GOT3 (cell line): Measurements from ENCODE around the gene PSD4.

Source experiments
- DNase-seq: peaks from one replicate; lab custom pipeline; 2025; ENCODE audit warnings: mixed read lengths; lab: John Stamatoyannopoulos, UW

PSD4 gene

GRCh38 chr2:113142290-113142689 lies 31.5 kb upstream of the PSD4 start:
- no peak for DNase-seq

- DNase-seq: no peak
These were observed 29.5 kb upstream of the PSD4 start for GRCh38 chr2:113144259-113144658.

GRCh38 chr2:113148606-113149552 lies 24.9 kb upstream of the PSD4 start:
- no peak for DNase-seq

GRCh38 chr2:113149553-113150257 lies 24.1 kb upstream of the PSD4 start:
- DNase-seq: no peak

GRCh38 chr2:113150258-113150601 lies 23.5 kb upstream of the PSD4 start:
- DNase-seq: no peak

GRCh38 chr2:113155331-113155730 lies 18.4 kb upstream of the PSD4 start:
- no peak for DNase-seq

GRCh38 chr2:113156278-113157117 lies 17.3 kb upstream of the PSD4 start:
- no peak for DNase-seq

GRCh38 chr2:113157118-113157896 lies 16.5 kb upstream of the PSD4 start:
- DNase-seq: no peak

- DNase-seq: no peak
These were observed 15.6 kb upstream of the PSD4 start for GRCh38 chr2:113157897-113158753.

- no peak for DNase-seq
These were observed 14.8 kb upstream of the PSD4 start for GRCh38 chr2:113158884-113159553.

GRCh38 chr2:113160248-113160647 lies 13.5 kb upstream of the PSD4 start:
- no peak for DNase-seq

- DNase-seq: no peak
These were observed 12.8 kb upstream of the PSD4 start for GRCh38 chr2:113160962-113161361.

GRCh38 chr2:113162173-113162572 lies 11.6 kb upstream of the PSD4 start:
- DNase-seq: no peak

GRCh38 chr2:113162869-113163268 lies 10.9 kb upstream of the PSD4 start:
- DNase-seq: no peak

GRCh38 chr2:113164215-113164929 lies 9.4 kb upstream of the PSD4 start:
- DNase-seq: no peak

GRCh38 chr2:113164930-113165585 lies 8.7 kb upstream of the PSD4 start:
- no peak for DNase-seq

- no peak for DNase-seq
These were observed 7.6 kb upstream of the PSD4 start for GRCh38 chr2:113166187-113166645.

GRCh38 chr2:113167115-113167932 lies 6.4 kb upstream of the PSD4 start:
- DNase-seq: no peak
